Measurements from ENCODE around the gene RGS7BP.

GRCh38 chr5:64557911-64558310, 52.1 kb downstream of the RGS7BP start:
- TF ChIP-seq YY1 (IDR thresholded peaks at IDR 0.05; ENCODE audit: insufficient read depth, insufficient read length) (no peak), ZNF274 (IDR thresholded peaks at IDR 0.05; ENCODE audit: low read depth, low read length) (no peak), SUZ12 (IDR thresholded peaks at IDR 0.05; ENCODE audit: extremely low read depth, insufficient read depth, insufficient read length) (no peak)
